MCF 10A (cell line): ENCODE measurements around the gene SLC16A3. TPM values are rescaled to one million over a fixed set of nuclear protein-coding genes. Genes with fewer than 3 reads are reported as not detected.

Source experiments
- BruUV-seq: library from RNA; stranded (reverse); fragments of 400-500 nt; replicated peaks from 2 replicates; lab custom pipeline; 2021; lab: Mats Ljungman, UMichigan
- CTCF ChIA-PET: fragments of 300-600 bp; sonication (Branson Sonifier 250); formaldehyde crosslinking; extraction: SDS; loops from one replicate; lab custom pipeline; 2021; ENCODE audit warnings: antibody characterized with exemption, inconsistent platforms; lab: Yijun Ruan, JAX
- POLR2A ChIA-PET: fragments of 300-600, 350-650 bp; sonication (Branson Sonifier 250); formaldehyde crosslinking; extraction: SDS; loops from one replicate; lab custom pipeline; 2020; ENCODE audit warnings: antibody characterized with exemption, inconsistent platforms; lab: Yijun Ruan, JAX
- DNase-seq: peaks from one replicate; pipeline ENCODE4 v3.0.0-alpha.2; 2018; ENCODE audit not compliant: unreplicated experiment
- H3K27ac Mint-ChIP-seq: one replicate; pipeline ENCODE4 v1.8.0; 2022; ENCODE audit warnings: mild to moderate bottlenecking, low read depth, mixed read lengths; ENCODE audit not compliant: unreplicated experiment
- H3K27me3 Mint-ChIP-seq: one replicate; pipeline ENCODE4 v1.8.0; 2022; ENCODE audit warnings: mixed read lengths; ENCODE audit not compliant: insufficient read depth, unreplicated experiment
- H3K36me3 Mint-ChIP-seq: one replicate; pipeline ENCODE4 v1.8.0; 2022; ENCODE audit warnings: mild to moderate bottlenecking, moderate library complexity, mixed read lengths; ENCODE audit not compliant: insufficient read depth, unreplicated experiment
- H3K4me1 Mint-ChIP-seq: one replicate; pipeline ENCODE4 v1.8.0; 2022; ENCODE audit warnings: mixed read lengths; ENCODE audit not compliant: insufficient read depth, unreplicated experiment
- H3K4me3 Mint-ChIP-seq: one replicate; pipeline ENCODE4 v1.8.0; 2022; ENCODE audit warnings: mild to moderate bottlenecking, moderate library complexity, mixed read lengths; ENCODE audit not compliant: unreplicated experiment
- H3K9me3 Mint-ChIP-seq: one replicate; pipeline ENCODE4 v1.8.0; 2022; ENCODE audit warnings: mixed read lengths; ENCODE audit not compliant: unreplicated experiment
- CTCF ChIP-seq: fragments of 200-600 bp; IDR thresholded peaks from one replicate; pipeline ENCODE4 v1.8.0; 2022; ENCODE audit warnings: antibody characterized with exemption, mild to moderate bottlenecking; ENCODE audit not compliant: unreplicated experiment
- intact Hi-C: fragments of 100-400 bp; cut with micrococcal nuclease; formaldehyde crosslinking; loops from 2 replicates; pipeline ENCODE4 v1.14.1; 2022
- total RNA-seq: library from RNA; stranded (reverse); gene quantifications from 2 replicates; pipeline ENCODE4 v1.2.3, GENCODE V29; 2022

The SLC16A3 gene
- total RNA-seq, 1 experiment from 2014 or later, result 350 TPM

- Mint-ChIP-seq H3K36me3 (no peaks in the 10 kb centered on the region), H3K4me3 (no peak overlapping the region), H3K27ac (no peak overlapping the region), H3K27me3 (no peaks in the 10 kb centered on the region), H3K4me1 (peaks cover 24% of the 10 kb centered on the region), H3K9me3 (no peaks in the 10 kb centered on the region)
- no peak for DNase-seq
- TF ChIP-seq CTCF, result no peak
- CTCF ChIA-PET, result interaction anchor here (0.8 kb wide), 2 partner anchors 14 to 18 kb away, joined by 4 read pairs; no protein-coding TSS in a partner anchor
- no TSS peak for BruUV-seq
- POLR2A ChIA-PET, result interaction anchor here (1.2 to 5.9 kb wide), 4 partner anchors 10 to 78 kb away, joined by 3 to 40 read pairs (median 5); partner anchors contain the start of gene SLC16A3
- intact Hi-C loops, result no loop called here
These were observed 8.8 kb upstream of the SLC16A3 start for GRCh38 chr17:82219753-82220709.

GRCh38 chr17:82221341-82221902 lies 7.4 kb upstream of the SLC16A3 start:
- DNase-seq, result no peak
- Mint-ChIP-seq H3K27me3 (no peaks in the 10 kb centered on the region), H3K4me3 (no peak overlapping the region), H3K27ac (no peak overlapping the region), H3K9me3 (no peaks in the 10 kb centered on the region), H3K4me1 (peaks cover 17% of the 10 kb centered on the region), H3K36me3 (no peaks in the 10 kb centered on the region)
- POLR2A ChIA-PET, result interaction anchor here (5.9 kb wide), 1 partner anchor 9 kb away, joined by 40 read pairs; the partner anchor contains the start of gene SLC16A3
- intact Hi-C loops, result no loop called here
- no TSS peak for BruUV-seq
- CTCF ChIA-PET, result no interaction called here
- TF ChIP-seq CTCF, result no peak

- Mint-ChIP-seq H3K27ac (no peak overlapping the region), H3K4me1 (peaks cover 12% of the 10 kb centered on the region), H3K4me3 (no peak overlapping the region), H3K27me3 (no peaks in the 10 kb centered on the region), H3K9me3 (no peaks in the 10 kb centered on the region), H3K36me3 (no peaks in the 10 kb centered on the region)
- no peak for TF ChIP-seq CTCF
- ChIA-PET CTCF (no interaction called here), POLR2A (interaction anchor here (0.6 kb wide), 1 partner anchor 31 kb away, joined by 6 read pairs; no protein-coding TSS in a partner anchor)
- intact Hi-C loops, result no loop called here
- no TSS peak for BruUV-seq
- DNase-seq, result no peak
These were observed 6.0 kb upstream of the SLC16A3 start for GRCh38 chr17:82222816-82223215.

- CTCF ChIA-PET, result no interaction called here
- Mint-ChIP-seq H3K9me3 (no peaks in the 10 kb centered on the region), H3K27me3 (no peaks in the 10 kb centered on the region), H3K36me3 (no peaks in the 10 kb centered on the region), H3K4me1 (peaks cover 11% of the 10 kb centered on the region), H3K4me3 (no peak overlapping the region), H3K27ac (no peak overlapping the region)
- TF ChIP-seq CTCF, result no peak
- no TSS peak for BruUV-seq
- POLR2A ChIA-PET, result interaction anchor here (0.6 kb wide), 1 partner anchor 30 kb away, joined by 6 read pairs; no protein-coding TSS in a partner anchor
- no peak for DNase-seq
- intact Hi-C loops, result no loop called here
These were observed 5.3 kb upstream of the SLC16A3 start for GRCh38 chr17:82223517-82223916.
